Fibroblast of lung (primary cell): ENCODE results near the gene TTLL12.

Source experiments
- CTCF ChIP-seq, 2 donors: IDR thresholded peaks in 1 of 2; conservative IDR thresholded peaks in 1 of 2; 1 replicate in 1 of 2; 2 replicates in 1 of 2; pipeline ENCODE4 v1.5.1; 2011 to 2012; ENCODE audit warnings: low read length in 2 of 2, control low read depth in 1 of 2, inconsistent platforms in 1 of 2, low read depth in 1 of 2, mild to moderate bottlenecking in 1 of 2
- EZH2 ChIP-seq: IDR thresholded peaks from 2 replicates; pipeline ENCODE4 v1.5.1; 2012; ENCODE audit warnings: low read length, control low read depth, mild to moderate bottlenecking; ENCODE audit errors: missing control alignments

- no peak for TF ChIP-seq CTCF (conservative IDR thresholded peaks at IDR 0.05 in 1 of 2, IDR thresholded peaks at IDR 0.05 in 1 of 2; ENCODE audit: low read depth in 1 of 2, low read length in 2 of 2)
- TF ChIP-seq EZH2, result no peak
Observed at GRCh38 chr22:43172191-43172590, 14.7 kb downstream of the TTLL12 start.
